HG03460 (cell line): ENCODE results near the gene ZNF827.

ENCODE experiments used
- ATAC-seq: cut with Tn5 transposase; IDR thresholded peaks from one replicate; pipeline ENCODE4 v1.9.1; 2021; ENCODE audit not compliant: unreplicated experiment

The ZNF827 gene

DNA sequence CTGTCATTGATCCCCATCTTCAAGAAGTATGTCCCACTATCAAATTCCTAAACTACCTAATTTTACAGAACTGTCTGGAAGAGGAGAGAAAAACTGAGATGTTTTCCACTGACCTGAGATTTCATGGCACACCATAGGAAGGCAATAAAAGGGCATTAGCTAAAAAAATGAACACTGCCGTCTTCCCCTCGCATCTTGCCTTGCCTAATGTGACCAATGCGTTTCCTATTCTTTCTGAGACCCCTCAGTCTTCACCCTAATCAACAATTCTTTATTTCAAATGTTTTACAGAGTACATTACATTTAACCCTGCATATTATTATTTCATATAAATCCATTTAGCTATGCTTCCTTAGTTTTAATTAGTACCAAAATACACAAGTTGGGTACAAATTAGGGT lies 43.6 kb downstream of the ZNF827 start:
- no peak for ATAC-seq

DNA sequence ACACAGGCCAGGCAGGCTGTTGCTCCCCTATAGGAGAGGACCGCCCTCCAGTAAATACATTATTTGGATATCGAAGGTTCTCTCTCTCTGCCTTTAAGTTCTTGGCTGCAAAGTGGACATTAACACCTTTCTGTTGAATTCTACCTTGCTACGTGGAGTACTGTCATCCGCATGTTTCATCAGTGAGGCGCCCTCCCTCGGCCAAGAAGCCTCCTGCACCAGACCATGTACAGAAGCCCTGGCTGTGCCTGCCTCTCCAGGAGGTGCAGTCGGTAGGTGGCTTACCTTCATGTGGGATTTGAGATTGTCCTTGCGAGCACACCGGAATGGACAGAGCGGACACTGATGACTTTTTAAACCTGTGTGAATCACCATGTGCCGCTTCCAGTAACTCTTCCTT lies 46.7 kb downstream of the ZNF827 start:
- no peak for ATAC-seq

- ATAC-seq = no peak
Measured at GRCh38 chr4:145890689-145891088, 47.9 kb downstream of the ZNF827 start.

- ATAC-seq = no peak
Measured at GRCh38 chr4:145888393-145888792, 50.2 kb downstream of the ZNF827 start.

DNA sequence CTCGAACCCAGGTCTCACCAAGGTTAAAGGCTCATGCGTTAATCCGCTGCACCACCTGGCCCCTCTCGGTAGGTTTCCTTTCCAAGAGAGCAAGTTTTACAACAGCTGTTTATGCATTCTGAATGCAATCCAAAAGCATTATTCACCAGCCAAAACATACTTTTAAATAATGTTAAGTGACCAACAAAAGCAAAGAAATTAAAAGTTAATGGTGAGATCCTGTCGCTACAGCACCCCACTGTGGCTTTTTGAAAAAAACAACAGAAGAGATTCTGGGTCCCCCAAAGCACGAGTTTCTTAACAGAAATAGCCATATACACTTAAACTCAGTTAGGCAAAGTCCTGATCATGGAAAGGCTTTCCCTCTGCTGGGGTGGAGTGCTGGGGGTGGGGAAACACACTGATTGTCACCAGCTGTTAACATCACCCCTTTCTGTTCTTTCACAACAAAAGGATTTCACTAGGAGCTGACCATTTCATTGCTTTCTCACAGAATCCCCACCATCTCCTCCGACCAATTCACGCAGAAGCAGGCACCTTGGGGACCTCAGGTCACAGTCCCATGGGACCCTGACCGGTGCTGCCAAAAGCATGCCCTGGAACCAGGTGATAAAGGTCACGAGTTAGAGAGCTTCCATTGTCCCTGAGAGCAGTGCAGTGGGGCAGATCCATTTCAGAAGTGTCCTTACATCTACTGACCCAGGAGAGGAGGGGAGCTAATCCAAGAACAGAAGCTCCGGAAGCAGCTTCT lies 51.2 kb downstream of the ZNF827 start:
- ATAC-seq = no peak

GRCh38 chr4:145886871-145887240 lies 51.8 kb downstream of the ZNF827 start:
- no peak for ATAC-seq

- ATAC-seq = no peak
Measured at GRCh38 chr4:145885666-145886065, 53.0 kb downstream of the ZNF827 start.

DNA sequence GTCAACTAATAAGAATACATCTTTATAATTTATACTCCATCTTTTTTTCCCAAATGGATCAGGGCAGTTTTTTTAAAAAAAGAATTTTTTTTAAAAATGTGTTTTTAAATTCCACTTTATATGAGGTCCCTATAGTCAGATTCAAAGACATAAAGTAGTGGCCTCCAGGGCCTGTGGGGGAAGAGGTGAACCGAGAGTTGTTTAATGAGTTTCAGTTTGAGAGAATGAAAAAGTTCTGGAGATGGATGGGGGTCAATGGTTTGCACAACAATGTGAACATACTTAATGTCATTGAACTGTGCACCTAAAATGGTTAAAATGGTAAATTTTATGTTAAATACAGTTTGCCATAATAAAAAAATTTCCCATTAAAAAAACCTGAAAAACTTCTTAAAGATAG lies 53.8 kb downstream of the ZNF827 start:
- no peak for ATAC-seq

DNA sequence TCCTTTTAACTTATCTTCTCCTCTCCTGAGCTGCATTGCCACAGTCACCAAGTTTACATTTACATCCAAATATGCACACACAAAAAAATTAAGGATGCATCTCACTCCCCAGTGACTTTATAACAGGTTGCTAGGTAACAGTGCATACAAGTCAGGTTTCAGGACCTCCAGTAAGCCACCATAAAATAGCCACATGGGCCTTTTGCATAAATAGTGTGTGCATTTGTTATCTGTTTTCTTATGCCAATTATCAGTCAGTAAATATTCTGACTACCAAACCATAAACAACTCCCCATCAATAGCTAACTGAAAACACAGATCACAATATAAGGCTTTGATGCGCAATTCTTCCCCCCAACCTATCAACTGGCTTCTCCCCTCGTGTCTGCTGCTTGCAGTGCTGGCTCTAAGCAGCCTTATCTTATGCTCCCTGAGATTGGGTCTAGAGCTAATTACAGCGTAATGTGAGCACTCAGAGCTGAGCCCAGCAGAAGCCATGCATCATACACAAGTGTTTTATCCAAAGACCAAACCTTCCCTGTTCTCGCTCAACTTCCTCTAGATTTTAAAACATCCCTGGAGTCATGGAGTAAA lies 55.4 kb downstream of the ZNF827 start:
- no peak for ATAC-seq

DNA sequence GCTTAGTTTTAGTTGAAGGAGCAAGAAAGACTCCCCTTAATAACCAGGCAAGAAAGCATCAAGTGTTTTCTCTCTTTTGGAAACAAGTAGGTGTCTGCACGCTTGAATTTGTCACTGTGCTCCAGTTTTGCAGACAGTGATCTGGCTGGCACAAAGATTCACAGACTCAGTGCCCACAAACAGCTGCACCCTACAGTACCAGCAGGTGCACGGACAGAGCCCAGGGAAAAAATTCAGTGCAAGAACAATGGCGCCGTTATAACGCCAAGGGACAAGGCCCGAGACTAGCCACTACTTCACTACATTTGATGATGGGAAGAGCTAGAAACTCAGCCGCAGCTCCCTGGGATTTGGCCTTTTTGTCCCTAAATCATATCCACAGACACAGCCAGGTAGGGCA lies 56.0 kb downstream of the ZNF827 start:
- ATAC-seq = no peak

DNA sequence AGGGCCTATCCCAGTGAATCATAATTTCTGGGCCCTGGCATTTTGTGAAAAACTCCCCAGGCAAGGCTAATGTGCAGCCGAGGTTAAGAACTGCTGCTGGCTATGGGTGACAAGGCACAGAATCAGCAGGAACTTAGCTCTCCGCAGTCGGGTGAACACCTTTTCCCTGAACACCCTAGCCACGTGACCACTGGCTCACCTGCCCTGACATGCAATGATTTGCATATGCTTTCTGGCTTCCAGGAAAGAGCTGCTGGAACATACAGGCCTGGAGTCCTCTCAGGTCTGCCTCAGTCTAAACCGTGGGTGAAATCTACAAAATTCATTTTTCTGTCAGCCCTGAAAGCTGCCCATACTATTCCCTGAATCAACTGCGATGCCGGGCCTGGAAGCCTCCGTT lies 56.6 kb downstream of the ZNF827 start:
- peak; percentile 57 for ATAC-seq

GRCh38 chr4:145881576-145881975 lies 57.0 kb downstream of the ZNF827 start:
- peak; percentile 56 for ATAC-seq

- ATAC-seq = no peak
Measured at GRCh38 chr4:145880355-145880960, 58.2 kb downstream of the ZNF827 start.

DNA sequence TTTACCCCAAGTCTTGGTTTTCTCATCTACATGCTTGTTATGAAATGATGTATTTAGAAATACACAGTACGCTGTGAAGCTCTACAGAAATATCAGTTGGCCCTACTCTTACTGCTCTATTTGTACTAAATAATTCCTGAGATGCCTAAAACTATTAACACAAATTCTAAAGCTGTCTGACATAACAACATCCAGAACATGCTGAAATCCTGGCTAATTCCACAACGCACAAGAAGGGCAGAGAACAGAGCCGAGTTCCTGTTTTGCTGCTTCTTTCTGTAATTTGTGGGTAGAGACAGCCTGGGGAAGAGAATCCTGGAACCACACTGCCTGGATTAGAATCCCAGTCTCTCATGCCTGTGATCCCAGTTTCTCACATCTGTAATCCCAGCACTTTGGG lies 59.0 kb downstream of the ZNF827 start:
- no peak for ATAC-seq

DNA sequence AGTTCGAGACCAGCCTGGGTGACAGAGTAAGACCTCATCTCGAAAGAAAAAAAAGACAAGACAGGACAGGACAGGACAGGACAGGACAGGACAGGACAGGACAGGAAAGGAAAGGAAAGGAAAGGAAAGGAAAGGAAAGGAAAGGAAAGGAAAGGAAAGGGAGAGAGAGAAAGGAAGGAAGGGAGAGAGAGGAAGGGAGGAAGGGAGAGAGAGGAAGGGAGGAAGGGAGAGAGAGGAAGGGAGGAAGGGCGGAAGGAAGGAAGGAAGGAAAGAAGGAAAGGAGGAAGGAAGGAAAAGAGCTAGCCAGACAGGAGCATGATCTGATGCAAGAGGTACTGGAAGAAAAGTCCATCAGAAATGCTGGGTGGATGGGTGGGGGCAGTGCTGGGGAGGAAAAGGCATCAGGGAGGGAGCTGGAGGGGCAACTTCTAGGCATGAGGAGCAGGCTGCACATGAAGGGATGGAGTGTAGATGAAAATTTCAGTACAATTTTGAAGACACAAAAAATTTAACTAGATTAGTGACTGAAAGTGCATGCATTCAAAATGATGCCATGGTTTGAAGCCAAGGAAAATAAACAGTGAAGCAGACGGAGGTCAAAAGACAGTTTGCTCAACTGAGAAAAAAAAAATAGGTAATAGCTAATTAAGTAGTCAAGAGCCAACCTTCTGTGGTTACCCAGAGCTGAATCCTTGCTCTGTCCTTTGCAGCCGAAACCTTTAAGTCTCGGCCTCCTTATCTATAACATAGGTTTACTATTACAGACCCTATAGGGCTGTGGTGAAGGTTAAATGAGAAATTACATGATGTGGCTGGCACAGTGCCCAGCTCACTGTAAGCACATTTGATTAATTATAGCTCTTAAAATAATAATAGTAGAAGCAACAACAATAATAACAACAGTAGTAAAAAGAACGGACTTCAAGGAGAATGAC lies 59.9 kb downstream of the ZNF827 start:
- ATAC-seq = no peak

DNA sequence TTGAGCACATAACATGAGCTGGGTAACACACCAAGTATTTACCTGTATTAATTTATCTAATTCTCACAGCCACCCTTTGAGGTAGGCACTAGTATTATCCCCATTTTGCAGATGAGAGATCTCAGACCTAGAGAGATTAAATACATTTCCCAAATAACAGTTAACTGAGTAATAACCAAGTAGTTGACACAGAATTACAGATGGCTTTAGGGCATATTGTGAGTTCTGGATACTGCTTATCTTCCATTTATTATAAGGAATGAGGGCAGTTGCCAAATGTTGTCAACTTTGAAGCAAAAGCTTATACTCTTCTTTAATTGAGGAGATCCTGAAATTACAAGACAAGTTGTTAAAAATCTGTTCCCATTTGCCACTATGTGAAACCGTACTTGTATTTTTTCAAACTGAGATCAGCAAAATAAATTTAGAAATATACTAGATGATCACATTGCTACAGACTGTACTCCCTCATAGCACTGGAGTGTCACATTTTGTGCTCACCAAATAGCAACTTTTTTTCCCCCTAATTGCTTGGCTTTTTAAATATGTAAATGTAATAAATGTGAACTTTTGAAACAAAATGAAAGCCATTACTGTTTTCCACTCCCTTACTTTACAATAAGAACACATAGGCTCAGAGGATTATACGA lies 62.0 kb downstream of the ZNF827 start:
- ATAC-seq = no peak

DNA sequence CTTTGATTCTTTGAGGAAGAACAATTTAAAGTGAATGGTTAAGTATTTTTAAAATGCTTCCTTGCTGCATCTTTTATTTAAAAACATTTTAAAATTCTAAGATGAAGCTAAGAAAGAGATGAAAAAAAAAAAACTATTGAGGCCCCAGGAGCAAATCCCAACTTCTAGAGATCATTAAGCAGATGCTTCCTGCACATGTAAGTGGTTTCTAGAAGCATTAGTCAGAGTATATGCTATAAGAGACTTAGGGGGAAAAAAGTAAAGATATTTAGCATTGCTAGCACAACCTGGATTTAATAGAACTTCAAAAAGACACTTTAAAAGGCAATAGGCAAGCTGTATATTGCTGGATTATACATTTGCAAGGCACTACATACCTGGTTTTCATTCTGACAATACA lies 64.7 kb downstream of the ZNF827 start:
- no peak for ATAC-seq

DNA sequence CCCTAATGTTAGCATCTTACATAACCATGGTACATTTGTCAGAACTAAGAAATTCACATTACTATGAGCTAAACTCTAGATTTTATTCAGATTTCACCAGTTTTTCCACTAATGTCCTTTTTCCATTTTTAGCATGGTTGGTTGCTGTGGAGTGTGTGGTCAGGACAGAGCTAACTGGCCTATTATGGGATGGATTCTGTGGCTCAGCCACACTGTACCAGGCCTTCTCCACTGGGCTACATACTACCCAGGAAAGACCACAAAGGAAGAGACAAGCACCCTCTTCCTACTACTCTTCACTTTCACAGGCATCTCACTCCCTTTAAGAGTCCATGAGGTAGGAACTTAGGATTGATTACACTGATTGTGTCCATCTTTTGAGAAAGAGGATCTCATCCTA lies 67.4 kb downstream of the ZNF827 start:
- no peak for ATAC-seq

- peak; percentile 51 for ATAC-seq
Measured at GRCh38 chr4:145870155-145871020, 68.2 kb downstream of the ZNF827 start.
